SK-N-SH (cell line): ENCODE measurements around the gene TBC1D8.

Source experiments
- CTCF ChIP-seq: fragments of 200-600 bp; sonication (generic); IDR thresholded peaks from 2 replicates; pipeline ENCODE4 v1.6.1; 2017; ENCODE audit warnings: antibody characterized with exemption, mild to moderate bottlenecking, moderate library complexity
- EP300 ChIP-seq, 2 experiments: IDR thresholded peaks; 2 replicates each; pipeline versions ENCODE4 v1.4.0 to v1.6.1; 2012; ENCODE audit warnings: borderline replicate concordance in 1 of 2, low read depth in 1 of 2, low read length in 1 of 2
- EZH2phosphoT487 ChIP-seq: fragments of 200-600 bp; sonication (generic); IDR thresholded peaks from 2 replicates; pipeline ENCODE4 v1.6.1; 2017; ENCODE audit warnings: low read depth, mixed run types, mild to moderate bottlenecking, antibody characterized with exemption, moderate library complexity, borderline replicate concordance
- MAX ChIP-seq: IDR thresholded peaks from 2 replicates; pipeline ENCODE4 v1.4.0; 2012; ENCODE audit warnings: low read depth
- MEF2A ChIP-seq: IDR thresholded peaks from 2 replicates; pipeline ENCODE4 v1.4.0; 2012; ENCODE audit warnings: low read depth, borderline replicate concordance
- MXI1 ChIP-seq: IDR thresholded peaks from 2 replicates; pipeline ENCODE4 v1.6.1; 2012; ENCODE audit warnings: mild to moderate bottlenecking, low read depth, low read length, improper control_type of control experiment
- PBX3 ChIP-seq: IDR thresholded peaks from 2 replicates; pipeline ENCODE4; 2012
- POLR2AphosphoS5 ChIP-seq: IDR thresholded peaks from 2 replicates; pipeline ENCODE4 v1.6.1; 2012; ENCODE audit warnings: low read depth, low read length
- RAD21 ChIP-seq: IDR thresholded peaks from 2 replicates; pipeline ENCODE4 v1.6.1; 2012; ENCODE audit warnings: mild to moderate bottlenecking, low read length
- SIN3A ChIP-seq: IDR thresholded peaks from 2 replicates; pipeline ENCODE4 v1.6.1; 2012; ENCODE audit warnings: low read depth, mild to moderate bottlenecking, low read length, moderate library complexity, borderline replicate concordance
- SMC3 ChIP-seq: IDR thresholded peaks from 2 replicates; pipeline ENCODE4 v1.6.1; 2012; ENCODE audit warnings: low read depth, low read length, improper control_type of control experiment
- USF2 ChIP-seq: fragments of 150-350 bp; IDR thresholded peaks from 2 replicates; pipeline ENCODE4 v1.6.1; 2017; ENCODE audit warnings: antibody characterized with exemption, low read length, low read depth, borderline replicate concordance

GRCh38 chr2:101149241-101150192, 1.7 kb downstream of the TBC1D8 start:
- TF ChIP-seq CTCF (no peak), USF2 (no peak), EP300 (IDR thresholded peaks at IDR 0.05; ENCODE audit: borderline replicate concordance in 1 of 2, low read depth in 1 of 2, low read length in 1 of 2) (no peak), MAX (no peak), POLR2AphosphoS5 (no peak), RAD21 (no peak), EZH2phosphoT487 (no peak), SIN3A (no peak), SMC3 (no peak), MXI1 (no peak), MEF2A (no peak), PBX3 (no peak)
